PC-3 (cell line): ENCODE data around the gene C10orf95.

Experiments
- EZH2 ChIP-seq: fragments of 300-600 bp; sonication (generic); IDR thresholded peaks from one replicate; pipeline ENCODE4 v1.6.1; 2017; ENCODE audit warnings: antibody characterized with exemption, mild to moderate bottlenecking, low read length; ENCODE audit not compliant: unreplicated experiment
- EZH2phosphoT487 ChIP-seq: fragments of 300-600 bp; sonication (generic); IDR thresholded peaks from 2 replicates; pipeline ENCODE4 v1.6.1; 2018; ENCODE audit warnings: mild to moderate bottlenecking, antibody characterized with exemption, low read length, borderline replicate concordance
- TF ChIP-seq, protein P1 (sequence below): fragments of 300-600 bp; sonication (generic); conservative IDR thresholded peaks from 2 replicates; pipeline ENCODE4 v1.5.1; 2017; ENCODE audit warnings: antibody characterized with exemption, low read depth, mild to moderate bottlenecking, low read length

- TF ChIP-seq, protein P1, sequence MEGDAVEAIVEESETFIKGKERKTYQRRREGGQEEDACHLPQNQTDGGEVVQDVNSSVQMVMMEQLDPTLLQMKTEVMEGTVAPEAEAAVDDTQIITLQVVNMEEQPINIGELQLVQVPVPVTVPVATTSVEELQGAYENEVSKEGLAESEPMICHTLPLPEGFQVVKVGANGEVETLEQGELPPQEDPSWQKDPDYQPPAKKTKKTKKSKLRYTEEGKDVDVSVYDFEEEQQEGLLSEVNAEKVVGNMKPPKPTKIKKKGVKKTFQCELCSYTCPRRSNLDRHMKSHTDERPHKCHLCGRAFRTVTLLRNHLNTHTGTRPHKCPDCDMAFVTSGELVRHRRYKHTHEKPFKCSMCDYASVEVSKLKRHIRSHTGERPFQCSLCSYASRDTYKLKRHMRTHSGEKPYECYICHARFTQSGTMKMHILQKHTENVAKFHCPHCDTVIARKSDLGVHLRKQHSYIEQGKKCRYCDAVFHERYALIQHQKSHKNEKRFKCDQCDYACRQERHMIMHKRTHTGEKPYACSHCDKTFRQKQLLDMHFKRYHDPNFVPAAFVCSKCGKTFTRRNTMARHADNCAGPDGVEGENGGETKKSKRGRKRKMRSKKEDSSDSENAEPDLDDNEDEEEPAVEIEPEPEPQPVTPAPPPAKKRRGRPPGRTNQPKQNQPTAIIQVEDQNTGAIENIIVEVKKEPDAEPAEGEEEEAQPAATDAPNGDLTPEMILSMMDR: no peak
- no peak for TF ChIP-seq EZH2phosphoT487
- no peak for TF ChIP-seq EZH2
These were observed 37.4 kb downstream of the C10orf95 start for GRCh38 chr10:102413806-102414561.
